Activated T-helper 1 cell treated with anti-CD3 and anti-CD28 coated beads, Interleukin-2, amount 50 U/mL, for 16 hours (primary cell): ENCODE results near the gene ARF6.
"Not testable (repeated sequence)": the region's sequence is repeated elsewhere in the genome, so short reads cannot be mapped to it uniquely, and the experiment has no call there.

ENCODE experiments used
- DNase-seq, 2 donors: peaks; one replicate each; pipeline ENCODE4 v3.0.0-alpha.2; 2020; ENCODE audit warnings: low read depth in 1 of 2, low spot score in 1 of 2

Gene ARF6

GRCh38 chr14:49905989-49906388 lies 13.1 kb downstream of the ARF6 start:
- DNase-seq, result no peak

- no peak for DNase-seq
Observed at GRCh38 chr14:49907186-49907585, 14.3 kb downstream of the ARF6 start.

- no peak for DNase-seq
Observed at GRCh38 chr14:49908433-49908782, 15.5 kb downstream of the ARF6 start.

GRCh38 chr14:49909016-49909415 lies 16.1 kb downstream of the ARF6 start:
- no peak for DNase-seq

GRCh38 chr14:49915085-49915484 lies 22.2 kb downstream of the ARF6 start:
- DNase-seq, result no peak

GRCh38 chr14:49918706-49919105 lies 25.8 kb downstream of the ARF6 start:
- no peak for DNase-seq

- no peak for DNase-seq
Observed at GRCh38 chr14:49919825-49920659, 27.2 kb downstream of the ARF6 start.

GRCh38 chr14:49920935-49921334 lies 28.1 kb downstream of the ARF6 start:
- no peak for DNase-seq

- no peak for DNase-seq
Observed at GRCh38 chr14:49921401-49921800, 28.5 kb downstream of the ARF6 start.

- no peak for DNase-seq
Observed at GRCh38 chr14:49923442-49923841, 30.6 kb downstream of the ARF6 start.

GRCh38 chr14:49923881-49924280 lies 31.0 kb downstream of the ARF6 start:
- DNase-seq, result no peak

GRCh38 chr14:49924852-49925251 lies 32.0 kb downstream of the ARF6 start:
- DNase-seq, result no peak

- no peak for DNase-seq
Observed at GRCh38 chr14:49926803-49927202, 33.9 kb downstream of the ARF6 start.

- DNase-seq, result no peak
Observed at GRCh38 chr14:49928015-49928414, 35.1 kb downstream of the ARF6 start.

GRCh38 chr14:49930720-49931119 lies 37.8 kb downstream of the ARF6 start:
- DNase-seq, result no peak

- no peak for DNase-seq
Observed at GRCh38 chr14:49931523-49931922, 38.6 kb downstream of the ARF6 start.

- no peak for DNase-seq
Observed at GRCh38 chr14:49933128-49933527, 40.2 kb downstream of the ARF6 start.

GRCh38 chr14:49933704-49934103 lies 40.8 kb downstream of the ARF6 start:
- no peak for DNase-seq

- DNase-seq, result no peak
Observed at GRCh38 chr14:49934646-49935045, 41.8 kb downstream of the ARF6 start.

GRCh38 chr14:49935526-49935925 lies 42.6 kb downstream of the ARF6 start:
- DNase-seq, result no peak

GRCh38 chr14:49936246-49936645 lies 43.4 kb downstream of the ARF6 start:
- not testable (repeated sequence) for DNase-seq

- not testable (repeated sequence) for DNase-seq
Observed at GRCh38 chr14:49936882-49937281, 44.0 kb downstream of the ARF6 start.

GRCh38 chr14:49939215-49939614 lies 46.3 kb downstream of the ARF6 start:
- DNase-seq, result not testable (repeated sequence)
